22Rv1 (cell line): ENCODE results near the gene GNG7.
"Not testable (repeated sequence)": the region's sequence is repeated elsewhere in the genome, so short reads cannot be mapped to it uniquely, and the experiment has no call there.

Experiments used
- H3K27ac ChIP-seq: fragments of 450-650 bp; 2 replicates; pipeline ENCODE4 v1.5.1; 2017
- CTCF ChIP-seq: fragments of 450-650 bp; IDR thresholded peaks from 2 replicates; pipeline ENCODE4 v1.5.1; 2017; ENCODE audit warnings: mild to moderate bottlenecking
- ZFX ChIP-seq: fragments of 450-650 bp; IDR thresholded peaks from 2 replicates; pipeline ENCODE4 v1.6.1; 2017; ENCODE audit warnings: antibody characterized with exemption, borderline replicate concordance

GNG7 gene

GRCh38 chr19:2661615-2662014 is 40.9 kb downstream of the GNG7 start:
- TF ChIP-seq ZFX (no peak), CTCF (no peak)
- no peak overlapping the region for H3K27ac ChIP-seq

- no peak overlapping the region for H3K27ac ChIP-seq
- TF ChIP-seq ZFX (no peak), CTCF (no peak)
Measured at GRCh38 chr19:2659856-2660432, 42.5 kb downstream of the GNG7 start.

- TF ChIP-seq CTCF = no peak
- TF ChIP-seq ZFX = no peak
- no peak overlapping the region for H3K27ac ChIP-seq
Measured at GRCh38 chr19:2656533-2656932, 46.0 kb downstream of the GNG7 start.

GRCh38 chr19:2653710-2654707 is 48.5 kb downstream of the GNG7 start:
- no peak for TF ChIP-seq CTCF
- no peak for TF ChIP-seq ZFX

GRCh38 chr19:2653218-2653617 is 49.3 kb downstream of the GNG7 start:
- no peak overlapping the region for H3K27ac ChIP-seq
- TF ChIP-seq CTCF = no peak
- no peak for TF ChIP-seq ZFX

More at GRCh38 chr19:2653710-2654707, 48.5 kb downstream of the GNG7 start:
- H3K27ac ChIP-seq = no peak overlapping the region

GRCh38 chr19:2652504-2653099 is 49.9 kb downstream of the GNG7 start:
- TF ChIP-seq ZFX (no peak), CTCF (no peak)
- no peak overlapping the region for H3K27ac ChIP-seq

- H3K27ac ChIP-seq = not testable (repeated sequence)
Measured at GRCh38 chr19:2651002-2651733, 51.3 kb downstream of the GNG7 start.
